Inflammatory macrophage (primary cell): ENCODE data around the gene ARPP21.
"Not testable (repeated sequence)": the region's sequence is repeated elsewhere in the genome, so short reads cannot be mapped to it uniquely, and the experiment has no call there.

Experiments
- DNase-seq, 2 donors: peaks; one replicate each; pipeline ENCODE4 v3.0.0-alpha.2; 2020 to 2022
- total RNA-seq, 18 experiments: gene quantifications; one replicate each; lab custom pipeline; 2026; ENCODE audit warnings: mixed read lengths in 6 of 18, inconsistent platforms in 2 of 18; lab: John Stamatoyannopoulos, UW

ARPP21 gene
- total RNA-seq, result 0 to 0.41 (median 0) reads per million in 18 experiments

DNA sequence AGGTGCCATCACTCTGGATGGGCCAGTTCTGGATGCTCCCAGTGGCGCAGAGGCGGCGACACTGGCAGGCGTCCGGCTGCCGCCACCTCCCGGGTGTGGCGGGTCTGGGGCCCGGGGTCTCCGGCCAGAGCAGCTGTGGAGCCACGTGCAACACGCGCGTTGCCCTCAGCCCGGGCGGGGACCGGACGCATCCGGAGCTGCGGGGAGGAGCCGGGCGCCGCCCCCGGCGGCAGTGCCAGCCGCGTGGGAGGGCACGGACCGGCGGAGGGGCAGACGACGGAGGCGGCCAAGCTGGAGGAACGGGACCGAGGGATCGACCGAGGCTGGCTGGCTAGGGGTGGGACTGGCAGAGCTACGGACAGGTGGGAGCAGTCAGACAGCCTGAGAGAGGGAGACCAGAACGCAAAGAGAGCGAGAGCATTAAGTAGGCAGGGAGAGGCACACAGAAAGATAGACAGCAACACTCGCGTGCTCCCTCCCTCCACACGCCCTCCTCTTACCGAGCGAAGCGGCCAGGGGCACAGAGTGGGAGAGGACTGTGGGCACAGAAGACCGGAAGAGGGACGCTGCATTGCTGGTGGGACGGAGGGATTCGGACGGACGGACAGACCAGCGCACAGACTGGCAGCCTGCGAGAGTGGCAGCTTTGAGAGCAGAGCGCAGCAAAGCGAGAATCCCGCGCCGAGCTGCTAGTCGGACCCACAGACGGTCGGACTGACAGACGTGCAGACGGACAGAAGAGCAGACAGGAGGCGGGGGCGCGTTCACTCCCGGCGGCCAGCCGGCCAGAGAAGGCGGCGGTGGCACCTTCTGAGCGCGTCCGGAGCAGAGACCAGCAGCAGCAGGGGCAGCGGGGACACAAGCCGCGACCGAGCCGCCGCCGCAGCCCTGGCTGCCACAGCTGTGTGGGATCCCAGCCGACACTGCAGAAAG lies at the start of gene ARPP21:
TSS of gene ARPP21 (plus strand) at position 272 of the 933 bp plus-strand sequence. CDS start 42,227 bp downstream, outside the sequence.
- no peak for DNase-seq

DNA sequence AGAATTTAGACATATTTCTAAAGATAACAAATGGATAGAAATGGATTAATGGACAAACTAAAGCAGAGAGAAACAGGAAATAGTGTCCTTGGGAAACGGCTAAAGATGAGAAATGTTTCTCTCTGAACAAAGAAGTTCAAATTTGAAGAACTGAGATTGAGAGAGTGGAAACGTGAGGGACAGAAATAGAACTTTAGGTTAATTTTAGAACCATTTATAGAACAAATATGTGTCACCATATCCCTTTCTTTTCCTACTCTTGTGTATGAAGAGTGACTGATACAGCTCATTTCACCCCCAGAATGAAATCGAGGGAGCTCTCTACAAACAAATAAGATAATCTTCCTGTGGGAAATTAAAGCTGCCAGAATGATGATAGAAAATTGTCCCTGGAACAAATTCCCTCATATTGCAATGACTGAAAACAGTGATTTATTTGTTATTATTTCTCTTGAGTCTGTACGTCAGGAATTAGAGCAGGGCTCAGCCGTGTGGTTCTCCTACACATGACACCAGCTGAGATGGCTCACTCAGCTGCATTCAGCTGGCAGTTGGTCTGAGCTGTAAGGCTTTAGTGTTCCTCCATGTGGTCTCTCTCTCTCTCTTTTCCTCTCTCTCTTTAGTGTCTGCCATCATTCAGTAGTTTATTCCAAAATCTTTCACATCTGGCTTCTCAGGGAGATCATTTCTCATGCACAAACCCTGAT lies 46.6 kb upstream of the ARPP21 start:
- no peak for DNase-seq

DNA sequence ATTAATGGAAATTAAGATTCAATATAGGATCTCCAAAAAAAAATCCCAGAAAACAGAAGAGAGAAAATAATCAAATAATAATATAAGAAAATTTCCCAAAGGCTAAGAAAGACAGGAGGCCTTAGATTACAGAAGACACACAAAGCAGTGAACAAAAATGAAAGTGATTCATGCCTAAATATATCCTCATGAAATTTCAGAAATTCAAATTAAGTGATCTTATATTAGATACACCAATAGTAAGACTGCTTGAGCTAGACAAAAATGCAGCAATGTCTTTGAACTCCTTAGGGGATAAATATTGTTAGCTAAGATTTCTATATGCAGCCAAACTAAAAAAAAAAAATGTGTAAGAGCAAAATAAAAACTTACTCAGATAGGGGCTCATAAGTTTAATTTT lies 44.6 kb upstream of the ARPP21 start:
- no peak for DNase-seq

DNA sequence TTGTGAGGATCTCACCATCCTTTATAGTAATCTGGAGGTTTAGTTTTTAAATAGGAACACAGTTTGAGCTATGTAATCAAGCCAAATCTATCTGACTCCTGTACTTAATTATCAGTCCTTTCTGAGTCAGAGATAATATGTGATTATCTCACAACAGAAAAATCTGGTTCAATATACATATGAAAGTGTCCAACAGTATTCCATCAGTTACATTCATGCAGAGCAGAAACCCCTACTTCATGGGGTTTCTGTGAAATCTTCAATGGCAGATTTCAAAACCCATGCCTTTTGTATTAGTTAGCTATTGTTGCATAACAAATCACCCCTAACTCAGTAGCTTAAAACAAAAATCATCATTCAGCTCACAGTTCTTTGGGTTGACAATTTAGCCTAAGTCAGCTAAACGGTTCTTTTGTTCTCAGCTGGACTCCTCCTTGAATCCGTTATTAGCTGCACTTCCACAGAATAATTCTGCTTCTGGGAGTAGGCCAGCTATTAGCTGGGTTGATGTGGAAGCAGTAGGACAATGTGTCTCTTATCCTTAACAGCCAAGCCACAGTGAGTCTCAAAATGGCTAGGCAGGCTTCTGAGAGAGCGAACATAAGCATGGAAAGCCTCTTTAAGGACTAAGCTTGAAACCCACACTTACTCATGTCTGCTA lies 42.9 kb upstream of the ARPP21 start:
- no peak for DNase-seq

DNA sequence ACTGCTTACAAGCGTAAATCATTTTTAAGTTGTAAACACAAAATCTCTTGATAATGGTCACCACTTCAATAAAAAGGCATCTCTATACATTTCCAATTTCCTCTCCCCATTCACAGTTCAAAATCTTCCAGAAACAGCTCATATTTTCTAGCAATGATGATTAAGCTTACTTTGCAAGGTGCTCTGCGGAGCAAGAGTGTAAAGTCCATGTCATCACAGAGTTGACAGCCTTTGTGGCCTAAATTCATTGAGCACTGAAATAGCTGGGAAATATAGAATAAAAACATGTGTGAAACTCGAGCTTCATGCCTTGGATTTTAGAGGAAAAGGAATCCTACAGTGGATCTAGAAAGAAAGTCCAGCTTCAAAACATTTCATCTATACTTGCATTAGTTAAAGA lies 41.8 kb upstream of the ARPP21 start:
- DNase-seq, result no peak

DNA sequence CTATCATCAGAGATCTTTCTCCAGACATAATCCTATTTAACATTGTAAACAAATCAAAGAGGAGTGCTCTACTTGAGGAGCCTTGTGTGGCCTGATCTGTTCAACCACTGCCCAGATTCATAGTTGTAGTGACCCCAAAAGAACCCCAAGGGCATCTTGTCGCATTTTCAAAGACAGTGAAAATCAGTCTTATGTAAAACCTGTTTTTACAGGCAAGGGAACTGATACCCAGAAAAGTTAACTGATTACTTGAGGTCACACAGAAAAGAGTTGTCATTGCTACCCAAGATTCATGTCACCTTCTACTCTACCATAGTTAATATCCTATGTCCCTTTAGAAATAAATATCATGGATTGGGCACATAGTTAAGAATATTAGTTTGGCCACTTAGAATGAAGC lies 40.5 kb upstream of the ARPP21 start:
- DNase-seq, result no peak

DNA sequence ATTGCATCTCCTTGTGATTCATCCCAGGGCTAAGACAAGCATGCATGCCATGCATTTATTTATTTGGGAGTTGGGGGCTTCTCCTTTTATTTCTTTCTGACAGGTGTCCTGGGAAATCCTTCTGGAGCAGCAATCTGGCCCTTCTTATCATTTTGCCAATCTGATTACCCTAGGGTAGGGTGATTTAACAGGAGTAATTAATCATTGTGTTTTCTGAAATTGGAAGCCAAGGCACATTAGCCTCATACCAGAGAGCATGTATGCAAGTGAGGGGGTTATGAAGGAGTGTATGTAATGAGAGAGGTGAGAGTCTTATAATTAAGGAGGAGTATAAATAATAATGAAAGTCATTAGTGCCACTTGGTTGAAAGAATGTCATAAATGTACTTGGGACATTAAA lies 37.4 kb upstream of the ARPP21 start:
- DNase-seq, result no peak

DNA sequence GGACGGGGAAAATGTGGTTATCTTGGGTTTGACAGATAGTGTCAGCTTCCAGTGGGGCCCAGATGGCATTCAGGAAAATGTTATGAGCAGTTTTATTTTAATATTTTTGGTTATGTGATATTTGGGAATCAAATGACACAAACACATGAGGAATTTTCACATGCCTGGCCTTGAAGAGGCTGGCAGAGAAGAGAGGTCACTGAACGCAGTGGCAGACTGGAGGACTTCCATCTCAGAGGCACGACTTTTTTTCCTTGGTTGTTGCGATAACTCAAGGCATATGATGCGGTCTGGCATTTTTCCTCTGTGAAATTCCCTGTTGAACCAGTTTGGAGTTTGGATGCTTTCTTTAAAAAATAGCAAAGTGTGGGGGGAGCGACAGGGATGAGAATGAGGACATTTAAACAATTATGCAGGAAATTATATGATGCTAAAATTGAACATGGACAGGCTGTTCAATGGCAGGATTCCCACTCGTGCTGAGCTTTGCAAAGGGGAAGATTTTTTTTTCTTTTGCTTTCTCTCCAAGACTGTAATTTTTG lies 36.9 kb upstream of the ARPP21 start:
- DNase-seq, result no peak

DNA sequence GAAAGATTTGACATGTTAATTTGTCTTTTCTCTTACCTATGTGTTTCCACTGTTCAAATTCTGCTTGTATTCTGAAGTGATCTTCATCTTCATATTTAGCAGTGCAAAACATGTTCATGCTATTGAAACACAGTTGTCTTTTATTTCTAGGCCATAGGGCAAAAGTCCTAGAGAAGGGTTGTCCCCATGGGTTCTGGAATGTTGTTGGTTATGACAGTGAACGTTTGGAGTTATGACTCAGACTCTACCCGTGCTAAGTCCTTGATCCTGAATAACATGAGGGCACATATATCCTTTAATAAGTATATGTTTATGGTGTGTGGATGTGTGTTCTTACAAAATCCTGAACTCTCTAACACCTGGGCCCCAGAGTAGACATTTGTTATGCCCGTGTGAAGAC lies 23.0 kb upstream of the ARPP21 start:
- no peak for DNase-seq

DNA sequence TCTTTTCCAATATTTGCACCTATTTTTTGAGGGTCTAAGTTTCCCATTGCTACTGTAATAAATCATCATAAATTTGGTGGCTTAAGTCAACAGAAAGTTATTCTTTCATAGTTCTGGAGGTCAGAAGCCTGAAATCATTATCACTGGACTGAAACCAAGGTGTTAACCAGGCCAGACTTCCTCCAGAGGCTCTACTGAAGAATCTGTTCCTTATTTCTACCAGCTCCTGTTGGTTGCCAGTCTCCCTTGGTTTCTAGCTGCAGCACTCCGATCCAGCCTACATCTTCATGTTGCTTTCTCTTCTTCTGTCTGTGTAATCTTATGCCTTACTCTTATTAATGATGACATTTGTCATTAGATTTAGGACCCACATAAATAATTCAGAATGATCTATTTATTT lies 22.0 kb upstream of the ARPP21 start:
- no peak for DNase-seq

DNA sequence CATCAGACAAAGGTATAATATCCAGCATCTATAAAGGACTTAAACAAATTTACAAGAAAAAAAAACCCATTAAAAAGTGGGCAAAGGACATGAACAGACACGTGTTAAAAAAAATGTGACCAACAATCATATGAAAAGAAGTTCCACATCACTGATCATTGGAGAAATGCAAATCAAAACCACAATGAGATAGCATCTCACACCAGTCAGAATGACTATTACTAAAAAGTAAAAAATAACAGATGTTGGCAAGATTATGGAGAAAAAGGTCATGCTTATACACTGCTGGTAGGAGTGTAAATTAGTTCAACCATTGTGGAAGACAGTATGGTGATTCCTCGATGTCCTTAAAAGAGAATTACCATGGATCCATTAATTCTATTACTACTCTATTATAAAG lies 19.1 kb upstream of the ARPP21 start:
- DNase-seq, result not testable (repeated sequence)

DNA sequence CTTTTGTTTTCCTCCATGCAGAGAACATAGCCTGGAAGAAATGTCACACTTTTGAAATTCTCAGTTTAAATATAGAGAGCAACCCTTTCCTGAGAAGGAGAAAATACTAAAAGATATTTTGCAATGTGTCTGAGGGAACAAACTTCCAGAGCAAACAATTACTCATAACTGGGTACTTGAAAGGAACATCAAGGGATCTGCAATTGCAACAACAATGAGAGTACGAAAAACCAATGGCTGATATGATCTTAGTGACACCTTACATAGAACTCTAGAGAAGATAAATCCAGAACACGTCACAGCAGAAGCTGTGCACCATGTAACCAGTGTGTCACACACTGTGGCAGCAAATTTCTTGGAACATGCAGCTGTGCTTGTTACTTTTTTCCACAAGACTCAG lies 14.6 kb upstream of the ARPP21 start:
- no peak for DNase-seq

DNA sequence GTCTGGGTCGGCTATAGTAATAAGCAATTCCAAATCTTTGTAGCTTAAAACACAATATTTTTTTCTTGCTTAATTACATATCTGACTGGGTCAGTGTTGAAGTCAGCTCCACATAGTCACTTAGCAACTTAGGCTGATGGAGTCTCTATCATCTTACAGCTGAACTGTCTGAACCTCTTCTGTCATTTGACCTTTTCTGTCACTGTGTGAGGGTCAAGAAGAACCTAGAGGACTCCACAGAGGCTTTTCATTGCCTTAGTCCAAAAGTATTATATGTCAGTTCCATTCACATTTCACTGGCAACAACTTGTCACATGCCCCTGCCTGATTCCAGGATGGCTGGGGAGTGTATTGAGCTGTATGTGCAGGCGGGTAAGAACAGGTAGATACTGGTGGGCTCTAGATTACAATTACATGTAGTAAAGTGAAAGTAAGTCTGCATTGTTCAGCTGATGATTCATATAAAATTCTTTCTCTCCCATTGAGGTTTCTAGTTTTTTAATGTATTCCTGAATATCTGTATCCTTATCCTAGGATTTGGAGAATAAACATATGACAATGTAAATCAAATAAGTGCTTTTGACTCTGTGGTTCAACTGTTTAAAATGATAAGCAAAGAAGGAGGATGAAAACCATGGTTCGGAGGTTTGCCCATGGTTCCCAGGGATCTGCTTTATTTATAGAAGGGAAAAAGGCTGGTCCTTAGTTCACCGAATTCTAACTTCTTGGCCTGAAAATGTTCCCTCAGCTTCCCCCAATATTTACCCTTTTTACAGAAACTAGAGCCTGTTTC lies 5.8 kb upstream of the ARPP21 start:
- DNase-seq, result no peak

DNA sequence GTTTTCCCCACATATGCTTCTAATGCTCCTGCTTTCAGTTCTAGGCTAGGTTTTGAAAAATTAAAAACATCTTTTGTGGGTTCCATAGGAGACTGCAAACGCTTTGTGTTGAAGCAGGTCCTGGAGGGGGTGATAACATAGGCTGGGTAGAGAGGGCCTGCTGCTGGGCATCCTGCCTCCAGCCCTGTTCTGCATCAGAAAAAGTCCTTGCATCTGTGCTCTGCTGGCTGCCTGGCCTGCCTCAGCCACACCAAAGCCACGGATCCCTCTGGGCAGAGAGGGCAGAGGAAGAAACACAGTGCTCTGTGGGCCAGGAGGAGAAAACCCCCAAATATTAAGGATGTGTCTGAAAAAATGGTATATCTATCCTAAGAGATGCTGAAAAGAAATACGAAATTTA lies 3.9 kb upstream of the ARPP21 start:
- DNase-seq, result no peak

DNA sequence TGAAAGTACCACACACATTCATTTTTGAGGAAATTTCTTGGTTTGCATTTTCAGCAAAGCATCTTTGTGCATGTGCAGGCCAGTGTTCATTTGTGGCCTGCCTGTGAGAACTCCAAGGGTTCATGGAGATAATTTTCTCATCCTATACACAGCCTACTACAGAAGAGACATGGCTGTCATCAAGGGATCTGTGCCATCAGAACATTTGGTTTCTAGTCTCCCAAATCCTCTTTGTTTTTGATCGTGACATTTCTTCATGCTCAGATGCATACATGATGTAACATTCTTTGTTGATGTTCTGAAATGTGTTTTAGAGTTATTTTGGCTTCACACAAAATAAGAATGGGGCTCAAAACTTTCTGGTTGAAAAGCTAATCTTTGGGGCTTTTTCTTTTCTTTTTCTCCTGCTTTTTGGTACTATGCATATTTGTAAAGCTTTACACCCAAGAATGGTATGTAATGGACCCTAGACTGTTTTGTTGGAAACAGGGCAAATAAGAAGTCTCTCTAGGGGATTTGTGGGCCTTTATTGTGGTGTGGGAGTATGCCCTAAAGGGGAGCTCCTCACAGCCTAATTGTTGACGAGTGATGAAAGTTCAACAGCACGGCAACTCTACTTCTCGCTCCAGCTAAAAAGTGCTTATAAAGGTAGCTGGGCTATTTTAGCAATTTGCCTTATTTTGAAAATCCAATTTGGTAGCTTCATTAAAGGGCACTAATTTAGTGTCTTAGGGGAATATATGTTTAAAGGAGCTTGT lies 3.2 kb upstream of the ARPP21 start:
- DNase-seq, result no peak

DNA sequence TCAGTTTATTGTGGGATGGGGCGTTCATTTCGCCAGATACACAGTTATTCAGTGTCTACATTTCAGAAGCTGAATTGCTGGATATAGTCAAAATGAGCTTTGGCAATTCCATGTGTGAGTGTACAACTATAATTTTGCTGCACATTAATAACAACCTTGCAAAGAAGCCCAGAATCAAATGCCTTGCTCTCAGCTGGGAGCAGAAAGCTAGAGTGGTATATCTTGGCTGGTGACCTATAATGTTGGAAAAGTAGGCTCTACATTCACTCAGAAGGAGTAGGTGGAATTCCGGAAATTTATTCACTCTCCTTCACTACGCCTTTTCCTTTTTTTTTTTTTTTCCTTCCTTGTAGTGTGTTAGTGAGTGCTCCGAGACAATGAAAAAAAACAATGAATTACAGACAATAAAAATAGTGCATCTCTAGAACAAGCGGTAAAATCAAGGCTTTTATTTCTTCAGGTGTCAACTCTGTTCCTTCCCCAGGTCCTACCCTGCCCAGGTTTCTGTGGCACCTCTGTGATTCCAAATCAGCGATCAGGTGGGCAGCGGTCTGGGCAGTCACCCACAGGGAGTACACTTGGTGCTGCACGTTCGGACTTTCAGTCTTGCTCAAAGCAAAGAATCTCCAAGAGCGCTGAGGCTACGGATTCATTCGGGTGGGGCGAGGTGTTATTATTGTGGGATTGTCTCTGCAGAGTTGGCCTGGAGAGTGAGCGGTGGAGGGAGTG lies 910 bp upstream of the ARPP21 start:
- no peak for DNase-seq

DNA sequence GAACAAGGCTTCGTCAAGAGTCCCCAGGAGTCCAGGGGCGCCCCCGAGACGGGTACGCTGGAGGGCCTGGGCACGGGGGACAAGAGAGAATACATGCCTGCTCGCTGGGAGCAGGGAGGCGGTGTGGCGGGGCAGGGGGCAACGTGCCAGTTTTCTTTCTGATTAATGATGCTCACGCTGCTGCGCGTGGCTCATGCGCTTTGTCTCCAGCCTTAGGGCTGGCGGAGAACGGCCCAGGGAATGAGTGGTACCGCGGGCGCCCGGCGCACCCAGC lies 408 bp upstream of the ARPP21 start:
- no peak for DNase-seq

DNA sequence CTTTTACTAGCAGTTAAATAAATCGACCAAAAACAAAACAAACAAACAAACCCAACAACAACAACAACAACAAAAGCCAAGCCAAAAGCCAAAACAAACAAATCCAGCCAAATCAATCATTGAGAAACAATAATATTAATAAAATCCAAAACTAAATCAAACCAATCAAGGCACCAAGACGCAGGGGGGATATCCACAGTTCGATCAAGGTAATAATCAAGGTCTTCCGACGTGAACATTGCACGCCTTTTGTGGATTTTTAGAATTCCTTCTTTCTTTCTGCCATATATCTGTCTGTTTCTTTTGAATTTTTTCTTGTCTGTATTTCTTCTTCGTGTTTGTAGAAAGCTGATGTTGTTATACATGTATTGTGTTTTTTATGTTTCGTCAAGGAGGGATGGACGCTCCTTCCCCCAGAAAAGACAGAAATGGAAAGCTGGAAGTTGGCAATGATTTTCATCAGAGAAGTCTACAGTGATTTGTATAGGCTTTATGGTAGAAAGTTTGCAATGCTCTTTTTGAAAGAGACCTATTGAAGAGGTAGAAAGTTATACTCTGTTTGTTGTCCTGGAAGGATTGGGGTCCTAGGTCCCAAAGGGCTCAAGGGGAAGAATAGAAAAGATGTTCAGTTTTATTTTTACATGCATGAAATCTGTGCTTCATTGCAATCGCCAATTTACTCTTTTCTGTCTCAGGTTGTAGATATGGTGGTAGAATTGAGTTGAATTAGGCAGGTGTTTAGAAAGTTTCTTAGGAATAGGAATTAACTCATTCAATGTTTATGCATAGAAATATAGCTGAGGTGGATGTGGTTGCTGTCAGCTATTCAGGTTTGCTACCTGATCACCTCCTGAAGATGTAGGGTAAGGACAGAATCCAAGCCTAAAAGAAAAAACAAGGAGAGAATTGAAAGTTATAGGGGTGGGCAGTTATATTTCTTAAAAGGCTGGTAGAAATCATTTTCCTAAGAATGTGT lies 1.2 kb downstream of the ARPP21 start:
- DNase-seq, result no peak

DNA sequence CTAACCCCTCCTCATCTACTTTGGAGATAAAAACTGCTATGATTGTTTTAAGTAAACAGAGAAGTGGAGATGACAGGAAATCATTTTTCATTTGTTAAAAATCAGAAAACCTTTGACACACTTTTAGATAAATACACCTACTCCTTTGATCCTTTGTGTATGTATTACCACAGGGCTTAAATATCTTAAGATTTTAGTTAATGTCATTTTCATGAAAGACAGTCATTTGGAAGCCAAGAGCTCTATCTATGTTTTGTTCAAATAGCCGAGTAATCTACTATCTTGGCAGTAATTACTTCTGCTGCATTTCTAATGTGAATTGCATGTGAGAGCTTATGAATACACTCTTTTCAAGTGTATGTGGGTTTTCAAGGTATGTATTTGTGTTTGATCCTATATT lies 2.0 kb downstream of the ARPP21 start:
- no peak for DNase-seq
